ENCODE measurements around the gene F13A1.

DNA sequence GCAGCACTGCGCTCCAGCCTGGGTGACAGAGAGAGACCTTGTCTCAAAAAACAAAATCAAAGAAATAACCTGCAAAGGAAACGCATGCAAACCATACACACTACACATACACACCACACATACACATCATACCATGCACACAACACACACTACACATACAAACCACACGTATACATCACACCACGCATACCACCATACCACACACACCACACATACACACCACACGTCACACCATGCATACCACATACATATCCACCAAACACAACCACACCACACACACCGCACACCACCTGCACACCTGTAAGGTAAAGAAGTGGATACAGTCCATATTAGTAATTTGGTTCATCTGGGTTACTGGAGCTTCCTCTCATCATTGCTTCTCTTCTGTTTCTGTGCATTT is 32.3 kb upstream of the F13A1 start:
- TF ChIP-seq, protein P1, sequence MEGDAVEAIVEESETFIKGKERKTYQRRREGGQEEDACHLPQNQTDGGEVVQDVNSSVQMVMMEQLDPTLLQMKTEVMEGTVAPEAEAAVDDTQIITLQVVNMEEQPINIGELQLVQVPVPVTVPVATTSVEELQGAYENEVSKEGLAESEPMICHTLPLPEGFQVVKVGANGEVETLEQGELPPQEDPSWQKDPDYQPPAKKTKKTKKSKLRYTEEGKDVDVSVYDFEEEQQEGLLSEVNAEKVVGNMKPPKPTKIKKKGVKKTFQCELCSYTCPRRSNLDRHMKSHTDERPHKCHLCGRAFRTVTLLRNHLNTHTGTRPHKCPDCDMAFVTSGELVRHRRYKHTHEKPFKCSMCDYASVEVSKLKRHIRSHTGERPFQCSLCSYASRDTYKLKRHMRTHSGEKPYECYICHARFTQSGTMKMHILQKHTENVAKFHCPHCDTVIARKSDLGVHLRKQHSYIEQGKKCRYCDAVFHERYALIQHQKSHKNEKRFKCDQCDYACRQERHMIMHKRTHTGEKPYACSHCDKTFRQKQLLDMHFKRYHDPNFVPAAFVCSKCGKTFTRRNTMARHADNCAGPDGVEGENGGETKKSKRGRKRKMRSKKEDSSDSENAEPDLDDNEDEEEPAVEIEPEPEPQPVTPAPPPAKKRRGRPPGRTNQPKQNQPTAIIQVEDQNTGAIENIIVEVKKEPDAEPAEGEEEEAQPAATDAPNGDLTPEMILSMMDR (IDR thresholded peaks at IDR 0.05): no peak
- no peak for TF ChIP-seq REST (IDR thresholded peaks at IDR 0.05)
- TF ChIP-seq ESRRA (IDR thresholded peaks at IDR 0.05; ENCODE audit: borderline replicate concordance, low read length): no peak
- TF ChIP-seq POLR2A (IDR thresholded peaks at IDR 0.05; ENCODE audit: low read length): no peak
- TF ChIP-seq KDM5A (IDR thresholded peaks at IDR 0.05): no peak
- TF ChIP-seq PHF8 (IDR thresholded peaks at IDR 0.05; ENCODE audit: borderline replicate concordance, low read depth): no peak
- TF ChIP-seq TP53 (CRISPR knock-in tag; IDR thresholded peaks at IDR 0.05): no peak
- TF ChIP-seq EP300 (IDR thresholded peaks at IDR 0.05): no peak
